H4 (cell line): Measurements from ENCODE around the gene LRRK1. TPM values are rescaled to one million over a fixed set of nuclear protein-coding genes. Genes with fewer than 3 reads are reported as not detected.

ENCODE experiments used
- DNase-seq: peaks from one replicate; pipeline ENCODE4 v3.0.0-alpha.2; 2015; ENCODE audit warnings: low spot score
- total RNA-seq: library from RNA; depleted of rRNA; stranded (reverse); fragments of >200 nt; shearing (Covaris generic); gene quantifications from 2 replicates; pipeline ENCODE4 v1.2.3, GENCODE V29; 2014

Gene LRRK1
- total RNA-seq, 1 experiment from 2014 or later = 1.4 TPM

- DNase-seq = no peak
Observed at GRCh38 chr15:101024706-101025500, 105.7 kb downstream of the LRRK1 start.

- DNase-seq = no peak
Observed at GRCh38 chr15:101025501-101025885, 106.3 kb downstream of the LRRK1 start.

- DNase-seq = no peak
Observed at GRCh38 chr15:101025896-101026631, 106.9 kb downstream of the LRRK1 start.

GRCh38 chr15:101026656-101027272 is 107.6 kb downstream of the LRRK1 start:
- DNase-seq = no peak

DNA sequence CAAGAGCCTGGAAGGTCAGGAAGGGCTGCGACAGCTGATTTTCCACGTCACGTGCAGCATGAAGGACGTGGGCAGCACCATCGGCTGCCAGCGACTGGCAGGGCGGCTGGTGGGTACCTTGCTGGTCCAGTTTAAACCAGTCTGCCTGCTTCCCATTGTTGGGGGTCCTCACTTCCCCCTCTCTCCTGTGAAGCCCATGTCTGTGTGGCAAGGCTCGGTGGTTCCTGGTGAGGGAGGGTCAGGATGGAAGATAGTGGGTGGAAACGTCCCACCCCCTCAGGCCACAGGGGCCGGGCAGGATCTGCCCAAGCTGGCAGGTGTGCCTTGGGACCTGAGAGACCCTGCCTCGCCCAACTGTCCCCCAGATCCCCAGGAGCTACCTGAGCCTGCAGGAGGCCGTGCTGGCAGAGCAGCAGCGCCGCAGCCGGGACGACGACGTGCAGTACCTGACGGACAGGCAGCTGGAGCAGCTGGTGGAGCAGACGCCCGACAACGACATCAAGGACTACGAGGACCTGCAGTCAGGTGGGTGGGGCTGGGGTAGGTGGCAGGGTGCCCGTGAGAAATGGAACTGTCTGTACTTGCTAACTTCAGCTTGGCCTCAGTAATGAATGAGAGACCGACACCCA is 108.2 kb downstream of the LRRK1 start:
- DNase-seq = no peak

- DNase-seq = no peak
Observed at GRCh38 chr15:101027920-101028319, 108.8 kb downstream of the LRRK1 start.

GRCh38 chr15:101028321-101028720 is 109.2 kb downstream of the LRRK1 start:
- DNase-seq = no peak

GRCh38 chr15:101028772-101029438 is 109.7 kb downstream of the LRRK1 start:
- DNase-seq = no peak

DNA sequence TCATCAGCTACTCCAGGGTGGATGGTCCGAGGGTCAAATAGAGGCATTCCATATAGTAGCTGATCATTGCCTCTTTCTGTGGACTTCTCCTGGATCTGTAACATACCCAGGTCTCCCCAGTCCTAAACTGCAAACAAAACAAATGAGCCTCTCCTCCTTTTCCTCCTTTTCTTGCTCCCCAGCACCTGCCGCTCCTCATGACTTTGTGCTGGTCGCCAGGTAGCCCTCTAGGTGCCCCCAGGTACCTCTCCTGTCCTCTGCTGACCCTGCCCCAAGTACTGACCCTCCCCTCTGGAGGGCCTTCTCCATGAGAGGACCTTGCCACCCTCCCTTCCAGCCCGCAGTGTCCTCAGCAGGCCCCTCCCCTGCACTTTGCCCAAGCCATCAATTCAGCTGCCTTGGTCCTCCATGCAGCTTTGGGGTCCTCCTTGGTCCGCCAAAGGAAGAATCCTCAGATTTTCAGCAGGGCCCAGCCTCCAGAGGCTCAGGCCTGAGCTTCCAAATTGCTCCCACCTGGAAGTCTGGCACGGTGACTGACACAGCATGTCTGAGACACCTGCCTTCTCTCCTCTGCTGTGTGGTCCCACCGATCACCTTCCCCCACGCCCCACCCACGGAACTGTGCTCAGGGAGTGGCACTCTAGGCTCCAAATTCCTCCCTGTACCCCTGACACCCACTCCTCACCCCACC is 111.0 kb downstream of the LRRK1 start:
- no peak for DNase-seq

DNA sequence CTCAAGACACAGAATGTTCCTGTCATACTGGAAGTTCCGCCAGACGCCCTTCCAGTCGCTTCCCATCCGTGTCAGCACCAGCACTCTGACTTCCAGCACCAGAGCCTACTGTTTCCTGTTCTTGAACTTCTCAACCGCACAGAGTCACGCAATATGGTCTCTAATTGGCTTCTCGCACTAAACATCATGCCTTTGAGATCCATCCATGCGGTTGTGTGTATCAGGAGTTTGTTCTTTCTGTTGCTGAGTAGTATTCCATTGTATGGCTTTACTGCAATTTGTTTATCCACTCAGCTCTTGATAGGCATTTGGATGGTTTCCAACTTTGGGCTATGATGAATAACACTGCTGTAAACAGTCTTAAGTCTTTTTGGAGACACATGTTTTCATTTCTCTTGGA is 112.1 kb downstream of the LRRK1 start:
- DNase-seq = no peak

DNA sequence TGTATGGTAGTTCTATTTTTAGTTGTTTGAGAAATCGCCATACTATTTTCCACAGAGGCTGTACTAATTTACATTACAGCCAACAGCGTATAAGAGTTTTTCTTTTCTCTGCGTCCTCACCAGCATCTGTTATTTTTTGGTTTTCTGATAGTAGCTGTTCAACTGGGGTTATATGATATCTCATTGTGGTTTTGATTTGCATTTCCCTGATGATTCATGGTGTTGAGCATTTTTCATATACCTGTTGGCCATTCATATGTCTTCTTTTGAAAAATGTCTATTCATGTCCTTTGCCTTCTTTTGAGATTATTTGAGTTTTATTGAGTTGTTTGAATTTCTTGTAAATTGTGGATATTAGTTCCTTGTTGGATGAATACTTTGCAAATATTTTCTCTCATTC is 114.6 kb downstream of the LRRK1 start:
- no peak for DNase-seq

DNA sequence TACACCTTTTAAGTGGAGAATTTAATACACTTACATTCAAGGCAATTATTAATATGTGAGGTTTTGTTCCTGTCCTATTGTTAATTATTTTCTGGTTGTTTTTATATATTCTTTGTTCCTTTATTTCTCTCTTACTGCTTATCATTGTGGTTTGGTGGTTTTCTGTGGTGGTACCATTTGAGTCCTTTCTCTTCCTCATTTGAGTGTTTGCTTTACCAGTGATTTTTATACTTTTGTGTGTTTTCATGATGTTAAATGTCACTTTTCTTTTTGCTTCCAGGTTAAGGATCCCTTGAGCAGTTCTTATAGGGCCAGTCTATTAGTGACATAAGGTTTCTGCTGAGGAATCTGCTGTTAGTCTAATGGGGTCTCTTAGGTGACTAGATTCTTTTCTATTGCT is 116.5 kb downstream of the LRRK1 start:
- no peak for DNase-seq

DNA sequence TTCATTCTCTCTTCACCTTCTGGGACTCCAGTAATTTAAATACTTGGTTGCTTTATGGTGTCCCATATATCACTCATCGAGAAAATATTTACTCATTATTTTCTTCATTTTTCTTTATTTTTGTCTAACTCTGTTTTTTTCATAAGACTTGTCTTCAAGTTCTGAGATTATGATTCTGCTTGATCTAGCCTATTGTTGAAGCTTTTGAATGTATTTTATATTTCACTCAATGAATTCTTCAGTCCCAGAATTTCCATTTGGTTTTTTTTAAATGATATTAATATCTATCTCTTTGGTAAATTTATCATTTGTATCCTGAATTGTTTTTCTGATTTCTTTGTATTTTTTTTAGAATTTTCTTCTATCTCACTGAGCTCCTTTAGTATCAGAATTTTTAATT is 117.0 kb downstream of the LRRK1 start:
- DNase-seq = no peak

DNA sequence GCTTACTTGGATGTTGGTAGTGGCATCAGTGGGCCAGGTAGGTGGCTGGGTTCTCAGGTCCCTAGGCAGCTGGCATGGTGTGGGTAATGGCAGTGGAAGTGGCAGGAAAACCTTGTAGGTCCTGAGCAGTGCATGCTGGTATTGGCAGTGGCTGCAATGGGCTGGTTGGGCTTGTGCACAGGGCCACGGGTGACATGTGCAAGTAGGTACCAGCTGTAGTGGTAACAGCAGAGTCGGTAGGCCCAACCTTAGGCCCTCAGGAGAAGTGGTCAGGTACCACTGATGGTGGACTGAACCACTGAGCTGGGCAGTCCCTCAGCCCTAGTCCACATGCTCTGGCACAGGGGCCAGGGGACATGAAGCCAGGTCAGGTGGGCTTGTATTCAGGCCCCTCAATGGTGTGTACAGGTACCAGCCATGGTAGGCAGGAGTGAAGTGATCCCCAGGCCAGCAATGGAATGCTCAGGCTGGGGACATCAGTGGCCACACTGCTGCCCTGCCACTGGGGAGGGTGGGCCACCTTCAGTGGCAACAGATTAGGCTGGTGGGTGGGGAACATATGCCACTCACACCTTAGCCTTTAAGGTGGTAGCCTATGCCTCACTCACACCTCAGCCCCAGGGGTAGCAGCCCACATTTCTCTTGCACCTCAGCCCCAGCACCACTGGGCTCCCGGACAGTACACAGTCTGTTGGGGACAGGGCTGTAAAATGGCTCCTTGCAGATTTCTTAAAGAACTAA is 118.1 kb downstream of the LRRK1 start:
- no peak for DNase-seq

DNA sequence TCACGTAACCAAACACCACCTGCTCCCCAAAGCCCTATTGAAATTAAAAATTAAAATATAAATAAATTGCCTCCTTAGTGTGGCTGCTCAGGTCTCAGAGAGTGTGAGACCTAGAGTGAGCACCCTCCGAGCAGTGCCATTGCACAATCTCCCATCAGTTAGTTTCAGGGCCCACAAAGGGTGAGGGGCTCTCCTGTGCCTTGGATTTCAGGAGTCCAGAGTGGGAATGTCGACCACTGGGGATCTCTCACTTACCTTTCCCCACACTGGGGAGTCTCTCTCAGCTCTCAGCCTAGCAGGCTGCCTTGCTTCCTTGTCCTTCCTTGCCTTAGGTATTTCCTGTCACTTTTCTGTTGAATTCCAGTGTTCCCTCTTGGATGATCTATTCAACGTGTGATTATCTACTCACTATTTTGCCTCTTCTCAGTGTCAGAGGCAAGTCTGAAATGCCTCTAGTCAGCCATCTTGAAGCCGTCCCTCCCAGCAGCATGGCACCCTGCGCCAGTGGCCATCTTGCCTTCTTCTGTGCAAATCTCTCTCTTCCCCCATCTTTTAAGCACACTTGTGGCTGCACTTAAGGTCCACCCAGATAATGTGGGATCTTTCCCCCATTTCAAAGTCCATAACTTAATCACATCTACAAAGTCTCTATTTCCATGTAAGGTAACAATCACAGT is 119.3 kb downstream of the LRRK1 start:
- DNase-seq = no peak

- no peak for DNase-seq
Observed at GRCh38 chr15:101039461-101039860, 120.3 kb downstream of the LRRK1 start.

GRCh38 chr15:101042320-101042719 is 123.2 kb downstream of the LRRK1 start:
- no peak for DNase-seq

DNA sequence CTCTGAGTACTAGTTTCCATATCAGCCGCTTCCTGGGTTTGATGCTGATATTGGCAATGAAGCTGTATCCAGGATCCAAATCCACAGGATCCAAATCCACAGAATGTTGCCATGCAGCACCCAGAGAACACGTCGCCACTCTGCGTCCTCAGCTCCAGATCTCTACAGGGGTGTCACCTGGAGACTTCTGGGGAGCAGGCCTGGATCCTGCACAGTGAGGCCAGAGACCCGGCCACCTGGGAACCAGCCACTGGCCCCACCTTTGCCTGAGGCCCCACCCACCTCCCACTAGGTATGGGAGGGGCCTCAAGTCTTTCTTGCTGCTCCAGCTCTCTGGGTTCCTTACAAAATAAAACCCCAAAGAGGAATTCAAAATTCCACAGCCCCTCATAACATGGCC is 123.9 kb downstream of the LRRK1 start:
- no peak for DNase-seq

DNA sequence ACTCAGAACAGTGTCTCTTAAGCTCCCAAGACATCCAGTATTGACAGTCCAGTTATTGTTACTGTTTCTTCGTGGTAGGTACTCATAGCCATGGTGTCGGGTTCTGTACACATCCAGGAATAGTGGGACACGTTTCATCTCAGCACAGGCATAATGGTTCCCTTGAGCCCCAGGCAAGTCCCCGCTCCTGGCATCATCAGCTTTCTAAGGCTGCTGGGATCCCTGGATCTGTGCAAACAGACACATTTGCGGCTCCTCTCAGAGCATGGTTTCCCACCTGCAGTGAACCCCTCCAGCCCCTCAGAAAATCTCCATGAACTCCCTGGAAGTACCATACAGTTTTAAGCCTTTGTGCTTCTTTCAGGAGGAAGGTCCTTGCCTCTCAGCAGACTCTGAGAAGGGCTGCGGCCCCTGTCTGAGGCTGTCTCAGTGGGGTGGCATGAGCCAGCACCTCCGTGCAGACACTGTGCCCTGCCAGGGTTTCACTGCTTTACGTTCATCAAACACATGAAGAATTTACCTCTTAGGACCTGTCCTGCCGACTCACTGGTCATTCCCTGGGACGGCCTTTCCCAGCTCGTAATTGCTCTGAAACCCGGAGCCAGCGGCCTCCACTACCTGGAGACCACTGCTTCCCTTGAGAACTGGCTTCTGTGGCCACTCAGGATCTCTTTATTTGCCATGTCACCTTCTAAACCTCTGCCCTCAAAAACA is 124.9 kb downstream of the LRRK1 start:
- DNase-seq = no peak
